ENCODE data around the gene CALCOCO1. TPM values are rescaled to one million over a fixed set of nuclear protein-coding genes. Genes with fewer than 3 reads are reported as not detected.

CALCOCO1 gene
- total RNA-seq, 1 donor from 2014 or later: 101 TPM

- Mint-ChIP-seq H3K4me1 (ENCODE audit: low read depth) (peaks cover 19% of the 10 kb centered on the region), H3K27me3 (peaks cover 3% of the 10 kb centered on the region), H3K4me3 (ENCODE audit: low read depth) (no peak overlapping the region), H3K27ac (no peak overlapping the region), H3K36me3 (ENCODE audit: insufficient read depth) (no peaks in the 10 kb centered on the region), H3K9me3 (ENCODE audit: low read depth) (no peaks in the 10 kb centered on the region)
- no peak for DNase-seq (ENCODE audit: low spot score, unreplicated experiment)
- TF ChIP-seq CTCF (IDR thresholded peaks at IDR 0.05; ENCODE audit: unreplicated experiment): no peak
These were observed 24.9 kb upstream of the CALCOCO1 start for GRCh38 chr12:53752192-53752601.

- Mint-ChIP-seq H3K9me3 (ENCODE audit: low read depth) (no peaks in the 10 kb centered on the region), H3K4me3 (ENCODE audit: low read depth) (no peak within 1 kb of the TSS), H3K27ac (no peak within 1 kb of the TSS), H3K4me1 (ENCODE audit: low read depth) (peaks cover 15% of the 10 kb centered on the region), H3K27me3 (peaks cover 3% of the 10 kb centered on the region), H3K36me3 (ENCODE audit: insufficient read depth) (no peaks in the 10 kb centered on the region)
- DNase-seq (ENCODE audit: low spot score, unreplicated experiment): no peak
- TF ChIP-seq CTCF (IDR thresholded peaks at IDR 0.05; ENCODE audit: unreplicated experiment): no peak
These were observed 24.3 kb upstream of the CALCOCO1 start, which contains the start of gene CISTR for GRCh38 chr12:53751336-53752191. Gene CISTR (minus strand): TSS chr12:53751979.

- H3K27me3 Mint-ChIP-seq: peaks cover 8% of the 10 kb centered on the region
- TF ChIP-seq CTCF (IDR thresholded peaks at IDR 0.05; ENCODE audit: unreplicated experiment): no peak
- no peak overlapping the region for H3K27ac Mint-ChIP-seq
- H3K4me3 Mint-ChIP-seq (ENCODE audit: low read depth): no peak overlapping the region
- DNase-seq (ENCODE audit: low spot score, unreplicated experiment): no peak
- no peaks in the 10 kb centered on the region for H3K9me3 Mint-ChIP-seq (ENCODE audit: low read depth)
- H3K4me1 Mint-ChIP-seq (ENCODE audit: low read depth): peaks cover 9% of the 10 kb centered on the region
- H3K36me3 Mint-ChIP-seq (ENCODE audit: insufficient read depth): no peaks in the 10 kb centered on the region
These were observed 23.6 kb upstream of the CALCOCO1 start for GRCh38 chr12:53750812-53751335.

- H3K36me3 Mint-ChIP-seq (ENCODE audit: insufficient read depth): no peaks in the 10 kb centered on the region
- TF ChIP-seq CTCF (IDR thresholded peaks at IDR 0.05; ENCODE audit: unreplicated experiment): no peak
- H3K9me3 Mint-ChIP-seq (ENCODE audit: low read depth): no peaks in the 10 kb centered on the region
- peaks cover 5% of the 10 kb centered on the region for H3K4me1 Mint-ChIP-seq (ENCODE audit: low read depth)
- peaks cover 11% of the 10 kb centered on the region for H3K27me3 Mint-ChIP-seq
- no peak overlapping the region for H3K4me3 Mint-ChIP-seq (ENCODE audit: low read depth)
- no peak for DNase-seq (ENCODE audit: low spot score, unreplicated experiment)
- no peak overlapping the region for H3K27ac Mint-ChIP-seq
These were observed 22.9 kb upstream of the CALCOCO1 start for GRCh38 chr12:53749986-53750811.
